Fibroblast of skin of scalp (primary cell): ENCODE measurements around the gene SHC3.

Experiments
- DNase-seq: peaks from one replicate; pipeline ENCODE4 v3.0.0-alpha.2; 2013

The SHC3 gene

DNA sequence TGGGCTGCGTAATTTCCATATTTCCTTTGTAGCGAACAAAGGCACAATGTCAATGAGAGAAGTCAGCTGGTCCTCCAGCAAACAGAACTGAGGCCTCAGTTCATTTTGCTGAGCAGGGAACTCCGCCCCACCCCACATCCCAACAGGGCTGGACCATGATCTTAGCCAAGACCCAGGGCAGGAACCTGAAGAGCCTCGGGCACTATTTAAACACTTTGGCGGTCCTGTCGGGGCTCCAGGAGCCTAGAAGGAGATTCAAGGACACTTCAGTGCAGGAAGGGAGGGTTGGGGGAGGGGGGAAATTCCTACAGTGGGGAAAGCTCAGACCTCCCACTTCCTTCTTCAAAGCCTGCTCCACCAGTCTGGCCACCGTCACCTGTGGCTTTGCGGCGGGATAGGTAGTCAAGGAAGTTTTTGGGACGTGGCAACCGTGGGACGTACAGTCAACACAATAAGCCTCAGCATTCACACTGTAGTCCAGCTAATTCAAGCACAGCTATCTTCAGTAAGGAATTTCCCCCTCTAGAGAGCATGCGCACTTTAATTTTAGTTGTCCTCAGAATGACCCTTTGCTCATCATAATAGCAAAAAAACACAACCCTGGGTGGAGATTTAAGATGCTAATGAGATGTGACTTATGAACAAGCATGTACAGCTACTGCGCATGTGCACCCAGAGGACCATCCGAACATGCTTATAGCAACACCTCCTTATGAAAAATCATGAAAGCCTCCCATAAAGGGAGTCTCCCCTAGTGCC lies 156.4 kb downstream of the SHC3 start:
- peak; percentile 20 for DNase-seq

GRCh38 chr9:89021154-89021803 lies 157.3 kb downstream of the SHC3 start:
- DNase-seq = peak; percentile 88

DNA sequence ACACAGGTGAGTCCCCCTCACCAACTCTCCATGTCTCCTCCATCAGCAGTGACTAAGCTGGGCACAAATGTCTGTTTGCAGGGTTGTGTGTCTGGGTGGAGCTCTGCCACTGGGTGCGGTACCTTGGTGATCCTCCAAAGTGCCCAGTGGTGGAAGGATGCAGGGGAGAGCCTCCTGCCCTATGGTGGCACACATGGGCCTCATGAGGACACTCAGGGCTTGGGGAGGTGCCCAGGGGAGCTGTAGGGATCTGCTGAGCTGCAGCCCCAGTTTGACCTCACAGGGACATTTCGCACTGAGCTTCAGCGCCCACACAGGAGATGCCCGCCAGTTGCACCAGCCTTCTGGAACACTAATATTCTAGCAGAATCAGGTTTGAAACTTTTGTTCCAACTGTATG lies 157.9 kb downstream of the SHC3 start:
- no peak for DNase-seq

GRCh38 chr9:89015336-89015735 lies 163.3 kb downstream of the SHC3 start:
- DNase-seq = peak; percentile 58

DNA sequence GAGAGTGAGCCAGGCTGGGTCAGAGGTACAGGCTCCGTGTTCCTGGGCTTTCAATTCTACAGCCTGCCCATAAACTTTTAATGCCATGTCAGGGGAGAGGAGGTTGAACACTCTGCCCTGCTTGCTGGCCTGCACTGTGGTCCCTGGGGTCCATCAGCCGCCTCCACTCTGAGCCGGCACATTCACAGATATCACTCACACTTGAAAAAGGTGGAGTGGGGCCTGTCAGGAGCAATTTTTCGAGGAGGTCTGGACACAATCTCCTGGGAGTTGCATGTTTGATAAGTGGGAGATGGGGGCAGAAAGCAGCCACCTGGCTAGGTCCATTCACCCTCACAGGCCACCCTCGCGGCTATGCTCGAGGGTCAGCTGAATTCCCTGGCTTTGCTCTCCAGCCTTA lies 164.5 kb downstream of the SHC3 start:
- no peak for DNase-seq

DNA sequence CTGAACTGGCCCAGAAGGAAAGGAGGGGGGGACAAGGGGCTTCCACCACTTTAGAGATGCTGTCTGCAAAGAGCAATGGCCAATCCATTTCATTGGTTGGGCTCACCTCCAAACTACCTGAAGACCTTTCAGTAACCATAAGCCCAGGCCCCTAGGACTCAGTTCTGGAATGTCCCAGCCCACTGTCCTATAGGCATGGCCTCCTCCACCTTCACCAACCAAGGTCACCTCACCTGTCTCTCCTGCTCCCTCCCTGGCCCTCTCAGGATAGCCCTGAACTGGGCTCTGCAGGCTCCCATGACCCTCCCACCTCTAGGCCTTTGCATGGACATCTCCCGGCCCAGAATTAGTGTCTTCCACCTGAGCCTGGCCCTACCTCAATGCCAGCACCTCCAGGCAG lies 165.0 kb downstream of the SHC3 start:
- no peak for DNase-seq

DNA sequence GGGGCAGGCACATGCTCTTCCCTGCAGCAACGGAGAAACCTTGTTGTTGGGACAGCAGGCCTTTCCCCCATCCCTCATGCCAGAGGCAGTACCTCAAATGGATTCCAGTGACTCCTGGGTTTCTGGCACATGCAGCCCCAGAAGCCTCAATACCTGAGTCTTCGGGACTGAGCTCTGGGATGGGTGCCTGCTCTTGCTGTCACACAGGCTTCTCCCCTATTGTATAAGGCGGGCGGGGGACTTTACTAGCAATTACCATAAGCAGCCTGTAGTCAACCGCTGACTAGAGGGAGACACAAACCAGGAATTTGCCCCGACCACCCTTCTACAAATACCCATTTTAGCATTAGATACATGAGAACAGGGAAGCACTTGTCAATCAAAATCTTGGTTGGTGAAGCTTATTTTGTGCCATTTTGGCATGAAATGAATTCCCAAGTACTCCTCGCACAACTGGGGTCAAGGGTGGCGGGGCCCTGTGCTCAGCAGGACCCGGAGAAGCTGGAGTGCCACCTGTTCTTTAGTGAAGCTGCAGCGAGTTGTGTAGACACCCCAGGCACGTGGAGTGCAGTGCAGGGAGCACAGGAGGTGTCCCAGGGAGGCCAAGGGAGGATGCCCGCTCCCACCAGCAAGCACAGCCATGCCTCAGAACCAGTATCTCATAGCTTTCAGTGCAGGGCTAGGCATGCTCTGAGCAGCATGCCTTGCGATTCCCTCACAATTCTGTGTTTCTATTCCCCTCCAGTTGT lies 166.2 kb downstream of the SHC3 start:
- DNase-seq = no peak

DNA sequence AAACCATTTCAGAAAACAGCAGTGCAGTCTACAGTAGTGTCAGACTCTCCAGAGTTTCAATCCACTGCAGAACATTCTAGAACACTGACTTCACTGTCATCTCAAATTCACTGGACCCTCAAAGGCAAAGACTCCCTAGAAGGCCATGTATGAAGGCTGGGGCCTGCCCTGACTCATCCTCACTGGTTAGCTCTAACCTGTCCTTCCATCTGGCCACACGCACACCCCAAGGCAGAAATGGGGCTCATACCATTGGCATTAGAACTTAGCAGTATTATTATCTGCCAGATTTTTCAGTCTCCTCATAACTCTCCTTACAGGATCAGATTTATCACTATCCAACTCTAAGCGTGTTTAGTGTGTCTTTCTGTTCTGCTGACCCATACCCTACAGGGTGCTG lies 166.9 kb downstream of the SHC3 start:
- no peak for DNase-seq

- no peak for DNase-seq
Measured at GRCh38 chr9:89010526-89011111, 168.0 kb downstream of the SHC3 start.

DNA sequence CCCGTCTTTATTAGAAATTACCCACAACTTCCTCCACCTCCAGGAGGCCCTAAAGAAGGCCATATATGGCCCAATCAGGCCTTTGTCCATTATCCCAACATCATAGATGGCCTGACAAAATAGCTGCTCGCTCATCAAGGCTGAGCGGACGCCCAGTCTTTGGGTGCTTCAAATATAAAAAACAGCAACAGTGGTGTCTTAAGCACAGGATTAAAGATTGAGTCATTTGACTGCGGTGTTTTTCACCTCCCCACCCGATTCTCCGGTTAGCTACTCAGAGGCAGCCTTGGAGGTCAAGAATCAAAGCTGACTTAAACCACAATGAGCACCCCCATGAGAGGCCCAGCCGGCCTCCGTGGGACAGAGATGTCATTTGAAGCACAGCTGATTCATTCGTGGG lies 168.6 kb downstream of the SHC3 start:
- DNase-seq = no peak

DNA sequence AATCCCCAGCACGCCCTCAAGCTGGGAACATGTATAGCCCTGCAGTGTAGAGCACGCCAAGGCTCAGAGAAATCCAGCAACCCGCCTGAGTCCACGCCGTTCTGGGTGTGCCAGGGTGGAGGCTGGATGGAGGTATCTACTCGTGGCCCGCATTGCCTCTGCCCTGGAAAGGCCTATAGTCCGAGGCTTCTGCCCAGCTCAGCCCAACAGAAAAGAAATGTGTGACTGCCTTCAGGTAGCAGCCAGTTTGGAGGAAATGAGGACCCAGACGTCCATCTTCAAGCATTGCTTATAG lies 169.1 kb downstream of the SHC3 start:
- DNase-seq = no peak

GRCh38 chr9:89008744-89009545 lies 169.7 kb downstream of the SHC3 start:
- no peak for DNase-seq

DNA sequence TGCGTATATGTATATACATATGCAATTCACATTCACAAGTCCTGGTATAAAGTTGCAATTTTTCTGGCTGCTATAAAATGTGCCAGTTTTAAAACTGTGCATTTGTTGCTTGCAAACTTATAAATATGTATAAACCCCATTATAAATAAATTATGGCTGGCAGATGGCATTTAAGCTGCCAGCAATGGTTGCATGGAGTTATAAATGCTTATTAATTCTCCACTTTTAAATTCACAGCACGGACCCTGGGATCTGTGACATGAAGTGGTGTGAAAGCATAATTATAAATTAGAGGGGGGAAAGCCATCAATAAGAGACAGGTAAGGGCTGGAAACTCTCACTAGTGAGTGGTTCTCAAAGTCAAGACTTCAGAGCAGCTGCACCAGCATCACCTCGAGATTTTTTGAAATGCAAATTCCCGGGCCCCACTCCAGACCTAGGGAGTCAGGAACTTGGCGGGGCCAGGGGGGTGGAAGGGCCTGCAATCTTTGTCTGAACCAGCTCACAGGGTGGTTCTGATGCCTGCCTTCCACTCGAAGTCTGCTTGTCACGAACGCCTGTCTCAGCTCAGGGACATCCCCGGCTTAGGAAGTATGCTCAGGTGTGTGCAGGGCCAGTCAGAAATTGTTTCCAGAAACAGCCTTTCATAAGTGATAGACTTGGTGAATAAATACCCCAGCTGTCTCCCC lies 170.4 kb downstream of the SHC3 start:
- no peak for DNase-seq

GRCh38 chr9:89006996-89007967 lies 171.3 kb downstream of the SHC3 start:
- no peak for DNase-seq

- DNase-seq = no peak
Measured at GRCh38 chr9:89006267-89006666, 172.4 kb downstream of the SHC3 start.

DNA sequence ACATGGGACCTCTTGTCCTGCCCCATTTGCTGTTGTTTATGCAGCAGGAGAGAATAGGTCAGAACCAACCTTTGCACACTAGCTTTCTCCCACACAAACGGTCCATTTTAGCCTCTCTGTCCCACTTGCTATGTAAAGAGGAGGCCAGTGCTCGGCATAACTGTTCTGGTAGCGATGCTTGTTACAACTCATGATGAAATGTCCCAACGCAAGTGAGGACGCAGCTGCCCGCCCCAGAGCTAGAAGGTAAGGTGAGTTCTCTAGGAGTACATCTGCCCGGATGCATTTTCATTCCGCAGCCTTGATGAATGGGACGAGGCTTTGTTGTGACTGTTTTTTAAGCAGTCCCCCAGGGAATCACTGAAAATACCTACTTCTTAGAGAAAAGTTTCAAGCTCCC lies 173.3 kb downstream of the SHC3 start:
- DNase-seq = no peak

DNA sequence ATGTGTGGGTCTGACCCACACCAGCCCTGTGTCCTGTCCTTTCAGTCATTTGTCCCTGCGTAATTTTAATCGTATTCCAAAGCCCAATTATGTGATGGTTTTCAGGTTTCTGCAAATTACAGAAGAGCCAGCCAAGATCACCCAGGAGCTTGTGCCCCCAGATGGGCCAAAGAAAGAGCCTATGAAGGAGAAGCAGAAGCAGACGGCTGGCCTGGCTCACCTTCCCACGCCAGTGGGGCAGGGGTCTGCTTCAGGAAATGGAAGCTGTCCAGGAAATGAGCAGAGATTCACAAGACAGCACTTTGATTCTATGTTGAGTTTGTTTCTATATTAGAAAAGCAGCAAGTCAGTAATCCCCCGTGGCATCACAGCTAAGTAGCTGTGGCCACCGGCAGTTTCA lies 175.6 kb downstream of the SHC3 start:
- no peak for DNase-seq

DNA sequence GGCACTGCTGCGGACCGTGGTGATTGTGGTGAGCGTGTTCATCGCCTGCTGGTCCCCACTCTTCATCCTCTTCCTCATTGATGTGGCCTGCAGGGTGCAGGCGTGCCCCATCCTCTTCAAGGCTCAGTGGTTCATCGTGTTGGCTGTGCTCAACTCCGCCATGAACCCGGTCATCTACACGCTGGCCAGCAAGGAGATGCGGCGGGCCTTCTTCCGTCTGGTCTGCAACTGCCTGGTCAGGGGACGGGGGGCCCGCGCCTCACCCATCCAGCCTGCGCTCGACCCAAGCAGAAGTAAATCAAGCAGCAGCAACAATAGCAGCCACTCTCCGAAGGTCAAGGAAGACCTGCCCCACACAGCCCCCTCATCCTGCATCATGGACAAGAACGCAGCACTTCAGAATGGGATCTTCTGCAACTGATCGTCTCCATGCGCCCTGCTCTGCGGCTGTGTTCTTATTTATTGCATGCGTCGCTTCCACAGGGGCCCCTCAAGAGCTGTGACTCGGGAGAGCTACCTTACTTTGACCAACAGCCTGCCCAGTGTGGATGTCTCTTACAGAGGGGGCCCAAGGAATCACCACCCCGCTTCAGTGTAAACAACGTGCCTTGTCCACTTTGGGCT lies 176.6 kb downstream of the SHC3 start:
- no peak for DNase-seq

DNA sequence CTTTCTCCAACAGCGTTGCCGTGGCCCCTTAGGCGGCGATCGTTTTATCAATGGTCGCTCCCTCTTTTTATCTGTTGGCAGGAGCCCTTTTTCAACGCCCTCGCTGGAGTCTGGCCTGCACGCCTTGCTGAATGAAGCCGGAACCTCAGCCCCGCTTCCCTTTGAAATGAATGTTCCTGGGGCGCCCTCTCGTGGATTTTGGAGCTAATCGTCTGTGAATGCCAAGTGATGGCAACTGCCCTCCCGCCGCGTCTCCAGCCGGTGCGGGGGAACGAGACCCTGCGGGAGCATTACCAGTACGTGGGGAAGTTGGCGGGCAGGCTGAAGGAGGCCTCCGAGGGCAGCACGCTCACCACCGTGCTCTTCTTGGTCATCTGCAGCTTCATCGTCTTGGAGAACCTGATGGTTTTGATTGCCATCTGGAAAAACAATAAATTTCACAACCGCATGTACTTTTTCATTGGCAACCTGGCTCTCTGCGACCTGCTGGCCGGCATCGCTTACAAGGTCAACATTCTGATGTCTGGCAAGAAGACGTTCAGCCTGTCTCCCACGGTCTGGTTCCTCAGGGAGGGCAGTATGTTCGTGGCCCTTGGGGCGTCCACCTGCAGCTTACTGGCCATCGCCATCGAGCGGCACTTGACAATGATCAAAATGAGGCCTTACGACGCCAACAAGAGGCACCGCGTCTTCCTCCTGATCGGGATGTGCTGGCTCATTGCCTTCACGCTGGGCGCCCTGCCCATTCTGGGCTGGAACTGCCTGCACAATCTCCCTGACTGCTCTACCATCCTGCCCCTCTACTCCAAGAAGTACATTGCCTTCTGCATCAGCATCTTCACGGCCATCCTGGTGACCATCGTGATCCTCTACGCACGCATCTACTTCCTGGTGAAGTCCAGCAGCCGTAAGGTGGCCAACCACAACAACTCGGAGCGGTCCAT lies 177.4 kb downstream of the SHC3 start:
- peak; percentile 84 for DNase-seq
